Measurements from ENCODE around the gene IL17F.
A peak's percentile ranks its signal among the peaks of the same experiment; 100 is the strongest.

The IL17F gene

GRCh38 chr6:52243282-52243893 is 912 bp downstream of the IL17F start:
- in situ Hi-C loops (cut with HindIII; ENCODE audit: low pct_ligation_motif_present, low sequenced_read_pairs) = no loop called here
- Histone ChIP-seq H3K4me3 (ENCODE audit: low read depth, low read length) (no peak overlapping the region), H3K27ac (no peak overlapping the region), H3K36me3 (replicated peaks) (no peaks in the 10 kb centered on the region), H3K27me3 (replicated peaks) (no peaks in the 10 kb centered on the region)
- TF ChIP-seq CTCF (IDR thresholded peaks at IDR 0.05; ENCODE audit: low read depth, low read length, missing control alignments) = no peak
- DNase-seq = no peak

GRCh38 chr6:52241819-52242218 is 2.5 kb downstream of the IL17F start:
- no peak overlapping the region for H3K27ac ChIP-seq
- H3K36me3 ChIP-seq (replicated peaks) = no peaks in the 10 kb centered on the region
- H3K27me3 ChIP-seq (replicated peaks) = no peaks in the 10 kb centered on the region
- no peak for DNase-seq
- TF ChIP-seq CTCF (IDR thresholded peaks at IDR 0.05; ENCODE audit: low read depth, low read length, missing control alignments) = no peak
- no peak overlapping the region for H3K4me3 ChIP-seq (ENCODE audit: low read depth, low read length)
- in situ Hi-C loops (cut with HindIII; ENCODE audit: low pct_ligation_motif_present, low sequenced_read_pairs) = no loop called here

GRCh38 chr6:52233975-52234823 is 10.1 kb downstream of the IL17F start:
- Histone ChIP-seq H3K4me3 (ENCODE audit: low read depth, low read length) (no peak overlapping the region), H3K27me3 (replicated peaks) (no peaks in the 10 kb centered on the region), H3K36me3 (replicated peaks) (no peaks in the 10 kb centered on the region), H3K27ac (no peak overlapping the region)
- DNase-seq = peak; percentile 69
- TF ChIP-seq CTCF (IDR thresholded peaks at IDR 0.05; ENCODE audit: low read depth, low read length, missing control alignments) = peak; percentile 81
- in situ Hi-C loops (cut with HindIII; ENCODE audit: low pct_ligation_motif_present, low sequenced_read_pairs) = no loop called here

- in situ Hi-C loops (cut with HindIII; ENCODE audit: low pct_ligation_motif_present, low sequenced_read_pairs) = no loop called here
- no peak for TF ChIP-seq CTCF (IDR thresholded peaks at IDR 0.05; ENCODE audit: low read depth, low read length, missing control alignments)
- no peak overlapping the region for H3K4me3 ChIP-seq (ENCODE audit: low read depth, low read length)
- H3K27me3 ChIP-seq (replicated peaks) = no peaks in the 10 kb centered on the region
- no peak overlapping the region for H3K27ac ChIP-seq
- no peak for DNase-seq
- H3K36me3 ChIP-seq (replicated peaks) = no peaks in the 10 kb centered on the region
These were observed 11.3 kb downstream of the IL17F start for GRCh38 chr6:52233005-52233404.

GRCh38 chr6:52231406-52232127 is 12.7 kb downstream of the IL17F start:
- TF ChIP-seq CTCF (IDR thresholded peaks at IDR 0.05; ENCODE audit: low read depth, low read length, missing control alignments) = no peak
- no peak for DNase-seq
- Histone ChIP-seq H3K4me3 (ENCODE audit: low read depth, low read length) (no peak overlapping the region), H3K27ac (no peak overlapping the region), H3K27me3 (replicated peaks) (no peaks in the 10 kb centered on the region), H3K36me3 (replicated peaks) (no peaks in the 10 kb centered on the region)
- in situ Hi-C loops (cut with HindIII; ENCODE audit: low pct_ligation_motif_present, low sequenced_read_pairs) = no loop called here
